Inflammatory macrophage treated with lipopolysaccharide for 1 hour (primary cell): ENCODE data around the gene ITGAD.

Experiments used
- DNase-seq, 2 donors: peaks; one replicate each; pipeline ENCODE4 v3.0.0-alpha.2; 2020 to 2022

ITGAD gene

GRCh38 chr16:31461201-31461920 lies 68.2 kb downstream of the ITGAD start:
- DNase-seq, result no peak

DNA sequence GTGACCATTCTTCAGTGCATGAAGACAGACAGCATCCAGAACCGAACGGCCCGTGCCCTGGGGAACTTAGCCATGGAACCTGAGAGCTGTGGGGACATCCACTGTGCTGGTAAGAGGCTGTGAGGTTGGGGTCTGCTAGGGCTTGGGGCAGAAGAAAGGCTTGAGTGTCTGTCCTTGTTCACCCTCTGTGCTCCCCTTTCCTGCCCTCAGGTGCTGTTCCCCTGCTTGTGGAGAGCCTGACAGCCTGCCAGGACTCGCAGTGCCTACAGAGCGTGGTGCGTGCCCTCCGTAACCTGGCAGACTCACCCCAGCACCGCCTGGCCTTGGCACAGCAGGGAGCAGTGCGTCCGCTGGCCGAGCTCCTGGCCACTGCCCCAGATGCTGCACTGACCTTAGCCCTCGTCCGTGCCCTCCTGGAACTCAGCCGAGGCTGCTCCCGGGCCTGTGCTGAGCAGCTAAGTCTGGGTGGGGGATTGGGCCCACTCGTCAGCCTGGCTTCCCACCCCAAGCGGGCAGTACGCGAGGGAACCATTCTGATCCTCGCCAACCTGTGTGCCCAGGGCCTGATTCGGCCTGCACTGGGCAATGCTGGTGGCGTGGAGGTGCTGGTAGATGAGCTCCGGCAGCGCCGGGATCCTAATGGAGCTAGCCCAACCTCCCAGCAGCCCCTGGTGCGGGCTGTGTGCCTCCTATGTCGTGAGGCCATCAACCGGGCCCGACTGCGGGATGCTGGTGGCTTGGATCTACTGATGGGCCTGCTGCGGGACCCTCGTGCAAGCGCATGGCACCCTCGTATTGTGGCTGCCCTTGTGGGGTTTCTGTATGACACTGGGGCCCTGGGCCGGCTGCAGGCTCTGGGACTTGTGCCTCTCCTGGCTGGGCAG lies 69.0 kb downstream of the ITGAD start:
- DNase-seq, result no peak

DNA sequence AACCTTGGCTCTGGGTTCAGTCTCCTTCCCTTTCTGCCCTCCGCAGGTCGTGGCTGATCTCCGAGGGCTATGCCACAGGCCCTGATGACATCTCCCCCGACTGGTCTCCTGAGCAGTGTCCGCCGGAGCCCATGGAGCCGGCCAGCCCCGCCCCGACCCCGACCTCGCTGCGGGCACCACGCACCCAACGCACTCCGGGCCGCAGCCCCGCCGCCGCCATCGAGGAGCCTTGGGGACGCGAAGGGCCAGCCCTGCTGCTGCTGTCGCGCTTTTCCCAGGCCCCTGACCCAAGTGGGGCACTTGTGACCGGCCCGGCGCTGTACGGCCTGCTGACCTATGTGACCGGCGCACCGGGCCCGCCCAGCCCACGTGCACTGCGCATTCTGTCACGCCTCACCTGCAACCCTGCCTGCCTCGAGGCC lies 71.2 kb downstream of the ITGAD start:
- no peak for DNase-seq

- no peak for DNase-seq
Observed at GRCh38 chr16:31464781-31465260, 71.7 kb downstream of the ITGAD start.

DNA sequence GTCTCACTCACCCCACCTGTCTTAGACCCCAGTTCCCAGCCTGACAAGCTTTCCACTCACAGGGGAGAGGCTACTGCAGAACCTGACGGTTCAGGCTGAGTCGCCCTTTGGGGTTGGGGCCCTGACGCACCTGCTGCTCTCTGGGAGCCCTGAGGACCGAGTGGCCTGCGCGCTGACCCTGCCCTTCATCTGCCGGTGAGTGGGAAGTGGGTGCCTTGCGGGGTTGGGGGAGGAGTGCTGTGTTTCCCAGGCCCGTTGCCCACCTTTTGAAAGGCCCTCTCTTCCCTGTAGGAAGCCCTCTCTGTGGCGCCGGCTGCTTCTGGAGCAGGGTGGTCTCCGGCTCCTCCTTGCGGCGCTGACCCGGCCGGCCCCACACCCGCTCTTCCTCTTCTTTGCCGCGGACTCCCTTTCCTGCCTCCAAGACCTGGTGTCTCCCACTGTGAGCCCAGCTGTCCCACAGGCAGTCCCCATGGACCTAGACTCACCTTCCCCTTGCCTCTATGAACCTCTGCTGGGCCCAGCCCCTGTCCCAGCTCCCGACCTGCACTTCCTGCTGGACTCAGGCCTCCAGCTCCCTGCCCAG lies 72.7 kb downstream of the ITGAD start:
- DNase-seq, result no peak

DNA sequence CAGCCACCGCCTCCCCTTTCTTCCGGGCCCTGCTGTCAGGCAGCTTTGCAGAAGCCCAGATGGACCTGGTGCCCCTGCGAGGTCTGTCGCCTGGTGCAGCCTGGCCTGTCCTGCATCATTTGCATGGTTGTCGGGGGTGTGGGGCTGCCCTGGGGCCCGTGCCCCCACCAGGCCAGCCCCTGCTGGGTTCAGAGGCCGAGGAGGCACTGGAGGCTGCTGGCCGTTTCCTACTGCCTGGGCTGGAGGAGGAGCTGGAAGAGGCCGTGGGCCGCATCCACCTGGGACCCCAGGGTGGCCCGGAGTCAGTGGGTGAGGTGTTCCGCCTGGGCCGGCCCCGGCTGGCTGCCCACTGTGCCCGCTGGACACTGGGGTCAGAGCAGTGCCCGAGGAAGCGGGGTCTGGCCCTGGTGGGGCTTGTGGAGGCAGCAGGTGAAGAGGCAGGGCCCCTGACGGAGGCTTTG lies 73.3 kb downstream of the ITGAD start:
- DNase-seq, result no peak

GRCh38 chr16:31467151-31467773 lies 74.1 kb downstream of the ITGAD start:
- no peak for DNase-seq

DNA sequence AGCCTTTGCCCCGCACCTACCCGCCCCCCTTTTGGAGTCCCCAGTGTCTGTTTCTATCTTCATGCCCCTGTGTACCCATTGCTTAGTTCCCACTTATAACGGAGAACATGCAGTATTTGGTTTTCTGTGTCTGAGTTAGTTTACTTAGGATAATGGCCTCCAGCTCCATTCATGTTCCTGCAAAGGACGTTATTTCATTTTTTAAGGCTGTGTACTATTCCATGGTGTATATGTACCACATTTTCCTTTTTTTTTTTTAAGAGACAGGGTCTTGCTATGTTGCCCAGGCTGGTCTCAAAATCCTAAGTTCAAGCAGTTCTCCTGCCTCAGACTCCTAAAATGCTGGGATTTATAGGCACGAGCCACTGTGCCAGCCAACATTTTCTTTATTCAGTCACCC lies 74.7 kb downstream of the ITGAD start:
- no peak for DNase-seq

- DNase-seq, result no peak
Observed at GRCh38 chr16:31470615-31471014, 77.5 kb downstream of the ITGAD start.

DNA sequence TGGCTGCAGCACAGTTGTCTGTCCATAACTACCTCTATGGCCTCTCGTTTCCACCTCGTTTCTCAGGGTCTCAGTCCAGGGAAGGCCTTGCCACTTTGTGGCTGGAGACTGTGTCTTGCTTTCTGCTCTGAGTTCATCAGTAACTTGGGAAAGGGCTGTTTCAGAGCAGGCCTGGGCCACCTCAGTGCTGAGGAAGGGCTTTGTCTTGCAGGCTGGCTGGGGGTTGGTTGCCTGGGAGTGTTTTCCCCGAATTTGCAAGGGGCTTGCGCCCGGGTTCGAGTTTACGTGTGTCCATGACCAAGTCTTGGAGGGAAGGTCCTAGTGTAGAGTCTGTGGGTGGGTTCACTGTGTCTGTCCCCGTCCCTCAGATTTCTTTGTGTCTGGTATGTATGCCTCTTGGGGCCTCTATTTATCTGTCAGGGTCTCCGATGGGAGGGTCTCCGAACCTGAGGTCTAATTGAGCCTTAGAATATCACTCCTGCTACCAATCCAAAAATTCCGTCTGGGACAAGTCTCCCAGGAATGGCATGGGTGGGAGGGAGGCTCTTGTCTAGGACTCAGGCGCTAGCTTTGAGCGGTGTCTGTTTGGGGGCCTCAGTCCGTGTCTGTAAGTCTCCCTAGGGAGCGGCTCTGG lies 78.2 kb downstream of the ITGAD start:
- no peak for DNase-seq

DNA sequence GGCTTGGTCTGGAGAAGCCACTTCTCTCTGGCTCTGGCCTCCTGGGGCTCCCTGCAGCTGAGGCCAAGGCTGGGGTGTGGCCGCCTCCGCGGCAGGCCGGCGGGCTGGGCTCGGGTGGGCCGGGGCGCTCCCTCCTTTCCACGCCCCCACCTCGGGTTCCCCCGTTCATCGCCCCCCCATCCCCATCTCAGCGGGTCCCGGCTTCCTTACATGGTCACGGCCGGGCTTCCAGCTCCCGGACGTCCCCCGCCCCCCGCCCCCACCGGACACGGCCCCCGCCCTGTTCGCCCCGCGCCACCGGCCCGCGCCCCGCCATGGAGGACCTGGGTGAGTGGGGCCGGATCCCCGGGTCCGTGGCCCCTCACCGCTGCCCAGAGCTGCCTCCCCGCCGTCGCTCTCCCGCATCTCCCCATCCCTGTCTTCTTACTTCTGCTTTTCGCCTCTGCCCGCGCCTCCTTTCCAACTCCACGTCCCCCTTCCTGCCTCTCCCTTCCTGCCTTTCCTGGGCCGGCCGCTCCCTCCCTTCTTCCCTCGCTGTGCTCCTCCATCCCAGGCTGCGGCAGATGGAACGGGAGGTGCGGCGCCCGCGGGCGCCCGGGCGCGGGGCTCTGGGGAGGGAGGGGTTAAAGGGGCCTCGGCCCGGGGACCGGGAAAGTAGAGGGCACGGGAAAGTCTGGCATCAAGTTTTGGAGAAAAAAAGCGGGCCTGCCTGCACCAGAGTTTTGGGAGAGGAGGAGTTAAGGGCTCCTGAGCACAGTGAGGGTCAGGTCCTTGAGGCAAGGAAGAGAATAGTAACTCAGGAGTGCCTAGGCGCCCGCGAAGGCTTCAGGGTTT lies 79.0 kb downstream of the ITGAD start, which contains the start of gene TGFB1I1:
TGFB1I1 (plus strand) TSS at position 278 of the 834 bp plus-strand sequence; CDS start at position 315, 37 bp downstream.
- no peak for DNase-seq

- peak; percentile 23 to 42 for DNase-seq
Observed at GRCh38 chr16:31472709-31473203, 79.6 kb downstream of the ITGAD start.

DNA sequence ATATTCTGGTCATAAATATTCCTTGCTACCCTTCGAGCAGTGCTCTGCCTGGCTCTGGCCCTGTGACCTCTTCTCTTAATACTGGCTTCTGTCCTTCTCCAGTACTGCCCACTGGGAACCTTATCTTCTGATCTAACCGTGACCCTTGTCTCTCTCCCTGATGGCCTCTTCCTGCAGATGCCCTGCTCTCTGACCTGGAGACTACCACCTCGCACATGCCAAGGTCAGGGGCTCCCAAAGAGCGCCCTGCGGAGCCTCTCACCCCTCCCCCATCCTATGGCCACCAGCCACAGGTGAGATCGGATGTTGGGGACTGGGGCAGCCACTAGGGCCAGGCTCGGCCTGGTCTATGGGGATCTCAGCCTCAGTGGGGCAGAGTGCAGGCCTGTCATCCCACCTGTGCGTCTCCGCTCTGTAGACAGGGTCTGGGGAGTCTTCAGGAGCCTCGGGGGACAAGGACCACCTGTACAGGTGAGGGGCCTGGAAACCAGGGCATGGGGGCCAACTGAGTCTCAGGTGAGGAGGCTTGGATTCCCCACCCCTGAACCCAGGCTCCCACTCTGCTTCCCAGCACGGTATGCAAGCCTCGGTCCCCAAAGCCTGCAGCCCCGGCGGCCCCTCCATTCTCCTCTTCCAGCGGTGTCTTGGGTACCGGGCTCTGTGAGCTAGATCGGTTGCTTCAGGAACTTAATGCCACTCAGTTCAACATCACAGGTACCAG lies 80.3 kb downstream of the ITGAD start:
- DNase-seq, result no peak

DNA sequence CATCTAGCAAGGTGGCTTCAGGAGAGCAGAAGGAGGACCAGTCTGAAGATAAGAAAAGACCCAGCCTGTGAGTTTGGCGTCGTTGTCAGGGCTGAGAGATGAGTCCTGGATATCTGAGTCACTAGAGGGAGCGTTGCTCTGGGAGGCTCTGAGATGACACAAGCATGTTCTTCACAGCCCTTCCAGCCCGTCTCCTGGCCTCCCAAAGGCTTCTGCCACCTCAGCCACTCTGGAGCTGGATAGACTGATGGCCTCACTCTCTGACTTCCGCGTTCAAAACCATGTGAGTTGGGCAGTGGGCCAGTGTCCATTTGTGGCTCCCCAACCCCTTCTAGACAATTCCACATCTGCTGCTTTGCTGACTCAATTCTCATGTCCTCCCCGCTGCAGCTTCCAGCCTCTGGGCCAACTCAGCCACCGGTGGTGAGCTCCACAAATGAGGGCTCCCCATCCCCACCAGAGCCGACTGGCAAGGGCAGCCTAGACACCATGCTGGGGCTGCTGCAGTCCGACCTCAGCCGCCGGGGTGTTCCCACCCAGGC lies 81.1 kb downstream of the ITGAD start:
- no peak for DNase-seq

GRCh38 chr16:31474773-31475738 lies 81.9 kb downstream of the ITGAD start:
- no peak for DNase-seq

- DNase-seq, result no peak
Observed at GRCh38 chr16:31475946-31476302, 82.8 kb downstream of the ITGAD start.
